HG03196 (cell line): ENCODE data around the gene FKBP15.
"Not testable (repeated sequence)": the region's sequence is repeated elsewhere in the genome, so short reads cannot be mapped to it uniquely, and the experiment has no call there.

Experiments
- ATAC-seq: cut with Tn5 transposase; IDR thresholded peaks from one replicate; pipeline ENCODE4 v1.9.1; 2021; ENCODE audit not compliant: unreplicated experiment

Gene FKBP15, protein sequence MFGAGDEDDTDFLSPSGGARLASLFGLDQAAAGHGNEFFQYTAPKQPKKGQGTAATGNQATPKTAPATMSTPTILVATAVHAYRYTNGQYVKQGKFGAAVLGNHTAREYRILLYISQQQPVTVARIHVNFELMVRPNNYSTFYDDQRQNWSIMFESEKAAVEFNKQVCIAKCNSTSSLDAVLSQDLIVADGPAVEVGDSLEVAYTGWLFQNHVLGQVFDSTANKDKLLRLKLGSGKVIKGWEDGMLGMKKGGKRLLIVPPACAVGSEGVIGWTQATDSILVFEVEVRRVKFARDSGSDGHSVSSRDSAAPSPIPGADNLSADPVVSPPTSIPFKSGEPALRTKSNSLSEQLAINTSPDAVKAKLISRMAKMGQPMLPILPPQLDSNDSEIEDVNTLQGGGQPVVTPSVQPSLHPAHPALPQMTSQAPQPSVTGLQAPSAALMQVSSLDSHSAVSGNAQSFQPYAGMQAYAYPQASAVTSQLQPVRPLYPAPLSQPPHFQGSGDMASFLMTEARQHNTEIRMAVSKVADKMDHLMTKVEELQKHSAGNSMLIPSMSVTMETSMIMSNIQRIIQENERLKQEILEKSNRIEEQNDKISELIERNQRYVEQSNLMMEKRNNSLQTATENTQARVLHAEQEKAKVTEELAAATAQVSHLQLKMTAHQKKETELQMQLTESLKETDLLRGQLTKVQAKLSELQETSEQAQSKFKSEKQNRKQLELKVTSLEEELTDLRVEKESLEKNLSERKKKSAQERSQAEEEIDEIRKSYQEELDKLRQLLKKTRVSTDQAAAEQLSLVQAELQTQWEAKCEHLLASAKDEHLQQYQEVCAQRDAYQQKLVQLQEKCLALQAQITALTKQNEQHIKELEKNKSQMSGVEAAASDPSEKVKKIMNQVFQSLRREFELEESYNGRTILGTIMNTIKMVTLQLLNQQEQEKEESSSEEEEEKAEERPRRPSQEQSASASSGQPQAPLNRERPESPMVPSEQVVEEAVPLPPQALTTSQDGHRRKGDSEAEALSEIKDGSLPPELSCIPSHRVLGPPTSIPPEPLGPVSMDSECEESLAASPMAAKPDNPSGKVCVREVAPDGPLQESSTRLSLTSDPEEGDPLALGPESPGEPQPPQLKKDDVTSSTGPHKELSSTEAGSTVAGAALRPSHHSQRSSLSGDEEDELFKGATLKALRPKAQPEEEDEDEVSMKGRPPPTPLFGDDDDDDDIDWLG

DNA sequence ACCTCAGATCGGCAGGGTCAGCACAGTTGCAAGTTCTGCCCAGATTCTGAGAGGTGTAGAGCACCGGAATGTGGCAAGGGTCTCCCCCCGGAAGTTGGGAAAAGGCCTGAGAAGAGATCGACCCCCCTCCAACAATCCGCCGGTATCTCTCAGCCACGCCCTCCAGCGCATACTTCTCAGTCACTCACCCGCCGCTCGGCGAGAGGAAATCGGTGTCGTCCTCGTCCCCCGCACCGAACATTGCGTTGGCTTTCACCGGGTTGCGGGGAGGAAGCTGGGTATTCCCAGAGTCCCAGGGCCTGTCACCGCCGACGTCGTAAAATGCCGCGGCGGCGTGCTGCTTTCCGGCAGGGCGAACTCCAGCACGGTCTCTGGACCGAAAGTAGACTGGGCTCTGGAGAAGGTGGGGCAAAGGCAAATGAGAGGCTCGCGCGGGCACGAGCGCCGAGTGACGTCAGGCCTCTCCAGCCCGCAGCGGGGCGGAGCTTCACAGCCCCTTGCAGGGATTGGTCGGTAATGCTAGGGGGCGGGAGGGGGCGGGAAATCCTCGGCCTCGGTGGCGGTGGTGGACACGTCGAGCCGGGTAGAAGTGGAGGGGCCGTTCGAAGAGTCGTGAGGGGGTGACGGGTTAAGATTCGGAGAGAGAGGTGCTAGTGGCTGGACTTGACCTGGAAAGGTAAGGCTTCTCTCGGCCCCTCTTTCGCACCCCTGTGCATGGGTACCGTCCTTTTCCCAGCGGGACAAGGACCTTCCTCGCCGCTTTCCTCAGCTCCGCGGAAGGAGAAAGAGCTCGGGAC, at the start of gene FKBP15, which contains the start of gene SLC31A1:
FKBP15 (minus strand) TSS at position 275 of the 797 bp plus-strand sequence; CDS start at position 241, 34 bp downstream.
SLC31A1 (plus strand) TSS at position 542 of the 797 bp plus-strand sequence. CDS start 34,605 bp downstream, outside the sequence.
- peak; percentile 87 for ATAC-seq

DNA sequence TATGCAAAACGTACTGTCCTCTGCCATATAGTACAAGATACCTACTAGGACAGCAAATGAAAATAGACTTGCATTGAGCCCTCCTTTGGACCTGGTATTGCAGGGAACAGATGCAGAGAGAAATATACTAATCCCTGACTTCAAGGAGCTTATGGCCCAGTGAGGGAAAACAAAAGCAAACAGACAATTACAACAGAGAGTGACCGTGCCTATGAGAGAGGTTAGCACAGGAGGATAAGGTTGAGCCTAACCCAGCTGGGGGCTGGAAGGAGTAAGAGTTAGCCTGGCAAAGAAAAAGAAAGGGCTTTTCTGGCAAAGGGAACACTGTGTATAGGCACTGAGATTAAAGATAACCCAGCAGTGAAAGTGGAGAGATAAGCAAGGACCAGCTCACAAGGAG, 48.8 kb upstream of the FKBP15 start:
- ATAC-seq: no peak

DNA sequence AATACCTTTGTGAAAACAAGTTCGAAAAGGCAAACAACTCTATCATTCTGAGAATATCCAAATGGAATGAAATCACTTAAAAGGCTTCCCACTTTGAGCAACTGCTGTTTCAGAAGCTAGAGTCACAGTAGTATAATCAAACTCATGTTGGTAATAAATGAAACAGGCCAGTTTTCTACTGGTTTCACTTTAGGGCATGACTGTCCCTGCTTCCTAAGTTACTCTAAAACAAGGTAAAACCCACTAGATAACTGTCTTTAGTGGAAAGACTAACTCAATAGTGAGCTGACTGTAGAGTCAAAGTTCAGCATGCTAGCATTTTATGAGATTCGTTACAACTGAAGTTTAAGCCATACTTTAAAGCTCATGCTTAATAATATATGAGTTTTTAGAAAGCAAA, 48.3 kb upstream of the FKBP15 start:
- ATAC-seq: no peak

DNA sequence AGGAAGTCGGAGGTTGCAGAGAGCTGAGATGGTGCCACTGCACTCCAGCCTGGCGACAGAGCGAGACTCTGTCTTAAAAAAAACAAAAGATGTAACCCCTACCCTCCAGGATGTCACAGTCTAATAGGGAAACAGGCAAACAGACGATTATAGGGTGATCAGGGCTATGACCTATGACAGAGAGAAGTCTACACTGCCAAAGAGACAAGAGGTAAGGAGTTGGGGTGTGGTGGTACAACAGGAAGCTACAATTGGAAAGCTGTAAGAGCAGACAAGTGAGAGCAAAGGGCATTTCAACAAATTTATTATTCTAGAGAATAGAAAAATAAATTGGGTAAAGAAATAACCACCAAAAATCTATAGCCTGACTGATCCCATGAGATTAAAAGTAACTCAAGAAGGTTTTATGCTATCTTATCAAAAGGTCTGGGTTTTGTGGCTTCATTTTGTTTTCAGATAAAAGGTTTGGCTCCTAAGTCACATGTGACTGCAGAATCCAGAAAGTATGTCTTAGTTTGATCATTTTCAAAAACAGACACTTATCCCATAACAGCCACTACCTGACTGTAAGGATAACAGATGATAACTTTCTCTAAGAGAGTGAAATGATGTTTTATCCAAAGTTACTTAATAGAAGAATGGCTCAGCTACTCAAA, 47.0 kb upstream of the FKBP15 start:
- no peak for ATAC-seq

DNA sequence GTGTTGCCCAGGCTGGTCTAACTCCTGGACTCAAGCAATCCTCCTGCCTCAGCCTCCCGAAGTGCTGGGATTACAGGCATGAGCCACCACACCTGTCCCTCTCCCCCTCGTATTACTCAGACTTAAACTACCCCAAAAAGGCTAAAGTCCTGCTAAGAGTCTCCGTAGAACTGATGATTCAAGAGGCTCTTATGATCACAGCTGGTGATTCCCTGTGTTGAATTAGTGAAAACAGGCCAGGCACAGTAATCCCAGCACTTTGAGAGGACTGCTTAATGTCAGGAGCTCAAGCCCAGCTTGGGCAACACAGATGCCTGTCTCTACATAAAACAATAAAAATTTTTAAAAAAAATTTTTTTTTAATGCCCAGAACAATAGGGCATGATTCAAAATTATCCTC, 45.1 kb upstream of the FKBP15 start:
- ATAC-seq: no peak

DNA sequence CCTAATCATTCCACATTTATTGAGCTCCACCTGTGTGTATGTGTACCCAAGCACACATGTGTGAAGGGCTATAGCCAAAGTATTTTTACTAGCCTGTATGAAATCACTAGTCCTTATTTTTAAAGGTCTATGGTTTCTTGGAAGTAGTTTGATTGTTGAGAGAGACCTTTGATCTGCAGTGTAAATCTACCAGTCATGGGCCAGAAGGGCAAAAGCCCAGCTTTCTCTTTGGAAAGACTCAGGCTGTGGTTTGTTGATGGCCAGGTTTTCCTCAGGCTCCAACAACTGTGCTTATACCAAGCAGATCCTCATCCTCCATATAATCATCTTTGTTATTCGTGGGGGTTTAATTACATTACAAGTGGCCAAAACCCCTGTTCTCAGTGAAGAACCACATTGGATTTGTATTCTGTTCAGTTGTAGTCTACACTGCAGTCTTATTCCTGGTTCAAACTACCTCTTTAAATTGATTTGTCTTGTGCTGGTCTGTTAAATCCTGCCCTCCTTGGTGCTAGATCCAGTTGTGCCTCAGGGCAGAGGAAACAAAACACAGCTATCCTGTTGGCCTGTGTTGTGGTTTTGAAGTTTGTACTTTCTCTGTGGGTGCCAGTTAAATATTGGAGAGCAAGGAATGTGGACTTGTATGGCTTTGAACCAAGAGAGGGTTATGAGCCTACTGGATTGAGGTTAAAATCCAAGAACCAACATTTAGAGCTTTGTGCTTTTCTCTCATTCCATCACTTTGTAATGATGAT, 41.0 kb upstream of the FKBP15 start:
- ATAC-seq: no peak

DNA sequence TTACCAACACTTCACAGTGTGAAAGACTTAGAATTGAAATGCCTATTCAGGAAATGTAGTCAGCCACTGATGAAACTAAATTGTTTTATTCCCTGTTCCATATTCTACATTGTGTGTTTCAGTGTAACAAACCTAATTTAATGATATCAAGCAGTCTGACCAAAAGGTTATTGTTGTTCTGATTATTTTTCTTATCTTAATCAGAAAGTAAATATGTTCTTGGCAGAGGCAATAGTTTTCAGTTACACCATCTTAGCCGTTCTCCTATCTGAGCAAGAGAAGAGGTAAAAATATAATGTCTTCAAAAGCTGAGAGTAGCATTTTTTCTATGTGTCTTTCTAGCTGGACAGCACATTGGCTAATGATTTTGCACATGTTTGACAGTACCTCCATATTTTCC, 37.2 kb upstream of the FKBP15 start:
- no peak for ATAC-seq

DNA sequence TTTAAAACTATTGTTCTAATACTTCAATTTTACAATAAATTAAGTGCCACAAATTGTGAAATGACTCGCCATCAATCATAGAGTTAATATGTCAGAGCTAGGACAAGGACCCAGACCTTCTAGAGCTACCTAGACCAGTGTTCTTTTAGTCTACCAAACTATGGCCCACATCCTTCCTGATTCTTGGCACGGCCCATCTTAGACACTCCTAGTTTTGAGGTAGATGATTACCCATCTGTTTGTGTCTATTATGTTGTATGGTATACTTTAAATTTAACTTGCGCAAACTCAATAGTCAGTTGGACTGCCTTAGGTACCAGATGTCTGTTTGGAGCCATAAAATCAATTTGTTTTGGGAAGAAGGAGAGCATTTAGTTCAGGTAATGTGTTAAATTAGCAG, 36.8 kb upstream of the FKBP15 start:
- no peak for ATAC-seq

DNA sequence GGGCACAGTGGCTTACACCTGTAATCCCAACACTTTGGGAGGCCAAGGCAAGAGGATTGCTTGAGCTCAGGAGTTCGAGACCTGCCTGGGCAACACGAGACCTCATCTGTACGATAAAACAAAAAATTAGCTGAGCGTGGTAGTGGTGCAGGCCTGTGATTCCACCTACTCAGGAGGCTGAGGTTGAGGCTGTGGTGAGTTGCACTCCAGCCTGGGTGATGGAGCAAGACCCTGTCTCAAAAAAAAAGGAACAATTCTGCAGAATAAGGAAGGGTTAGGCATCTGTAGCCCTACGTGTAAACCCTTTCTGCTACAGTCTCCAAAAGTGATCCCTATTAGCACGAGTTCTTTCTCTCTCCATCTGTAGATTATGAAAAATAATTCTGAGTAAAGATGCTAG, 34.4 kb upstream of the FKBP15 start:
- ATAC-seq: no peak

DNA sequence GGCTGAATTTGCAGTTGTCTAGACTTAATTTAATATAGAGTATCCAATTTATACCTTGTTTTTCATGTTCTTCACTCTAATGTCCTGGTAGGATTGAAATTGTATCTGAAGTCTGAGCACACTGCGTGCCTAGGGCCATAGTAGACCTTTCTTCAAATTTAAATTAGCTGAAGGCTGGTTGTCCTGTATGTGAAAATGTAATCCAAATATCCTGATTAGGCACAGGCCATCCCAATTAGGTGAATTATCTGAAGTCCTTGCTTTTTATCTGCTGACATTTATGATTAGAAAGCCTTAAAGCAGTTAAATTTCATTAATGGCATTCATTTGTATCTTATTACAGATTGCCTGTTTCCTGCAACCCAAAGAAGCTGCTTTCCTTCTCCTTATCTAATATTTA, 33.9 kb upstream of the FKBP15 start:
- ATAC-seq: no peak

DNA sequence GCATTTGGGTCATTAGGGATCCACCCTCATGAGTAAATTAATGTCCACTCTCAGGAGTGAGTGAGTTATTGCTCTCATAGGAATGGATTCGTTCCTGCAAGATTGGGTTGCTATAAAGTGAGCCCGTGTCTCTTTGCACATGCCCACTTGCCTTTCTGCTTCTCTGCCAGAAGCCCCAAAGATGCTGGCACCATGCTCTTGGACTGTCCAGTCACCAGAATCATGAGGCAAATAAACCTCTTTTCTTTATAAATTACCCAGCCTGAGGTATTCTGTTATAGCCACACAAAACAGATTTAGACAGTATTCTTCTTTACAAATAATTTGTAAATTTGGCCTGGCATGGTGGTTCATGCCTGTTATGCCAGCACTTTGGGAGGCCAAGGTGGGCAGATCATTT, 29.7 kb upstream of the FKBP15 start:
- ATAC-seq: no peak

DNA sequence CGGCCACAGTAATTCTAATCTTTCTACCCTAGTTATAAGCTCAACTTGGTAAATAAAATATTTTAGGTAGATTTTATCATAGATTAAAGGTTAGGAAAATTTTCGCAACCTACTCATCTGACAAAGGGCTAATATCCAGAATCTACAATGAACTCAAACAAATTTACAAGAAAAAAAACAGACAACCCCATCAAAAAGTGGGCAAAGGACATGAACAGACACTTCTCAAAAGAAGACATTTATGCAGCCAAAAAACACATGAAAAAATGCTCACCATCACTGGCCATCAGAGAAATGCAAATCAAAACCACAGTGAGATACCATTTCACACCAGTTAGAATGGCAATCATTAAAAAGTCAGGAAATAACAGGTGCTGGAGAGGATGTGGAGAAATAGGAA, 28.6 kb upstream of the FKBP15 start:
- ATAC-seq: not testable (repeated sequence)

DNA sequence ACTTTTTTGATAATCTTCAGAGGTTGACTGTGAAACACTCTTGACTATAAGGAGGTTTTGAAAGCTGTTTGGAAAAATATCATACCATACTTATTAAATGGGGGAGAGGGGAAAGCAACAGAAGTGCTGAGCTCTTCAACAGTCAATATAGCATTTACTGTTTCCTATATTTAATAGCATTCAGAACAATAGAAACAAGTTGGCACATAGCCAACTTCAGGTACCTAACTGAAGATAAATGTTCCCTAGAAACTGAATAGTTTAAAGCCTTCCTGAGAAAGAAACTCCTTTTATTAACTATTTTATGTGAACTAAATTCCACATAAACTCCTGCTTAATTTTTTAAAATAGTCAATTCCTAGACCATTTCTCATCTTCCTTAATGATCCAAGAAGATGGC, 26.6 kb upstream of the FKBP15 start:
- ATAC-seq: no peak

DNA sequence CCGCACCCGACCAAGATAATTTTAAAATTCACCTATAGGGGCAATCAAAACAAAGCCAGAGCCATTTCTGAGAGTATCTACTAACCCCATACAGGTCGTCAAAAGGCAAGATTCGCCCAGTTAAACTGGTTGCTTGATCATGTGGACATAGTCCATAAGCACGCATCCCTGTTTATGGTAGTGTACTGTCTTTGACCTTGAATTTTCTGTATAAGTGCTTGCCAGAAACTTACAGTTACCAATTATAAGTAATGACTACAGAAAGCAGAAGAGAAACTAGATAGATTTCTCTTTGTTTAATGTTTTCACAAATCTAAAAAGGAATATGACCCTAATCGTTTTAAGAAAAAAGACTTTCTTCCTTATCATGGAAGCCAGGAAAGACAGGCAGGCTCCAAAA, 25.9 kb upstream of the FKBP15 start:
- ATAC-seq: no peak

DNA sequence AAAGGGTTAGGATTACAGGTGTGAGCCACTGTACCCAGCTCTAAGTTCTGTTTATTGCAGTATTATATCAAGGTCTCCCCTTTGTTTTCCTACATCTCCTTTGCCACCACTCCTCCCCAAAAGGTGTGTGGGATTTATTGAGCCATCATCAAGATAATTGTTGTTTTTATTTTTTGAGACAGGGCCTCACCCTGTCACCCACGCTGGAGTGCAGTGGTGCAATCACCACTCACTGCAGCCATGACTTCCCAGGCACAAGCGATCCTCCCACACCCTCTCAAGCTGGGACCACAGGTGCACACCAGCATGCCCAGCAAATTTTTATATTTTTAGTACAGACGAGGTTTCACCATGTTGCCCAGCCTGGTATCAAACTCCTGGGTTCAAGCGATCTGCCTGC, 24.8 kb upstream of the FKBP15 start:
- no peak for ATAC-seq

DNA sequence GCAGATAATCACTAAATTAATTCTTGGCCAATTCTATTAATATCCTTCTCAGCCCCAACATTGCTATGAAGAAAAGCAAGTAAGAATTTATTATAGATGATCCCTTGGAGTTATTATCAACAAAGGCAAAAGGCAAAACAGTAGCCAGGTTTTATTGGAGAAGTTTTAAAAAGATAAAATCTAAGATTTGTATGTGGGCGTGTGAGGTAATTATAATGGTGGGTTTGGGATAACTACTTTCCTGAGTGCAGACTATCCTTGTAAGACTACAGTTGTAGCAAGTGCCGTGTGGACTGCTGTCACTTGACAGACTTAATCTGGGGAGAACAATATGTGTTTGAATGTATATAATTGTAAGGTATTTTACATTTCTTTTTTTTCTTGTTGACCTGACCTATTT, 23.5 kb upstream of the FKBP15 start:
- ATAC-seq: no peak

DNA sequence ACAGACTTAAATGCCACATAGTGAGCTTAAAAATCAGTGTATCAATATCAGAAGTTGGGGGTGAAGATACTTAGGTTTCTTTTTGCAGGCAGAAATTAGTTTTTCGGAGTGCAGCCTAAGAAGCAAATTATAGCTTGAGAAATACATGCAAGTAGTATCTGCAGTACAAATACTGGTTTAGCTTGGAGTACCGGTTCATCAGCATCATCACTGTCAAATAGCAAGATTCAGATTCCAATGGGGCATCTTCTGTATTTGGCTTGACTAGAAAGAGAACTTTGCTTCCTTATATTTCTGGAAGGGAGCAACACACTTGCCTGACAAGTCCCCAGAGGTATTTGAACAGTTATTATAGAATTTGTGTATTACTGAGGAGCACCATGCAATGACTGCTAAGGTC, 20.1 kb upstream of the FKBP15 start:
- no peak for ATAC-seq

DNA sequence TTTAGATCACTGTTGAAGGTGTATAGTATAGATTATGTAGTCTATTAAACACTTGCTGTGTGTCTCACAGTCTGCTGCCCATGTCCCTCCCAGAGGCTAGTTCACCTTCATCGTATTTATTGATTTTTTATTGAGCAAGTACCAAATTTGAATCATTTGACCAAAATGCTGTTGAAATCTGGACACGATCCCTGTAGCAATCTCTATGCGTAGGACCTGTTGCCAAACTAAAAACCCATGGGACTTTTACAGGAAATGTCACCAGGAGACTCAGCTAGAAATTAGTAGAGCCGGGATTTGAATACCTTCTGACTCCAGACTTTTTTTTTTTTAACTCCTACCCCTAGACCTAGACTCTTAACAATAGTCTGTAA, 17.8 kb upstream of the FKBP15 start:
- ATAC-seq: no peak

DNA sequence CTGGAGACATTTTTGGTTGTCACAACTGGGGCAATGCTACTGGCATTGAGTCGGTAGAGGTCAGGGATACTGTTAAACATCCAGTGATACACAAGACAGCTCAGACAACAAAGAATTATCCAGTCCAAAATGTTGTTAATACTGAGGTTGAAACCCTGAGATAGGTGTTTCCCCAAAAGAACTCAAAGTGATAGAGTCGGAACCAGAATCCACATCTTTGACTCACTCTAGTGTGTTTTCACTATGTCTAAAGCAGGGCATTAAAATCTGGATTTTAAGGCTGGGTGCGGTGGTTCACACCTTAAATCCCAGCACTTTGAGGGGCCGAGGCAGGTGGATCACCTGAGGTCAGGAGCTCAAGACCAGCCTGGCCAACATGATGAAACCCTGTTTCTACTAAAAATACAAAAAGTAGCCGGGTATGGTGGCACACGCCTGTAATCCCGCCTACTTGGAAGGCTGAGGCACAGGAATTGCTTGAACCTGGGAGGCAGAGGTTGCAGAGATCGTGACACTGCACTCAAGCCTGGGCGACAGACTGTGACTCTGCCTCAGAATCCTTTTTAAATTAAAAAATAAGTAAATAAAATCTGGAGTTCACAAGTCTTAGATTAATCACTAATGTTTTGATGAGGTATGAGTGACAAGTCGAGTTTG, 17.3 kb upstream of the FKBP15 start:
- ATAC-seq: no peak
